Fibroblast of pulmonary artery (primary cell): ENCODE results near the gene ADAMTS12.

Source experiments
- DNase-seq: peaks from one replicate; pipeline ENCODE4 v3.0.0-alpha.2; 2010; ENCODE audit warnings: low read depth
- H3K4me3 ChIP-seq: replicated peaks from 2 replicates; pipeline ENCODE4 v1.5.1; 2011; ENCODE audit warnings: low read depth, mild to moderate bottlenecking, control low read depth, low read length, moderate library complexity
- TF ChIP-seq, protein P1 (sequence below): IDR thresholded peaks from 2 replicates; pipeline ENCODE4 v1.5.1; 2011; ENCODE audit warnings: mild to moderate bottlenecking, control low read depth, low read length, inconsistent platforms; ENCODE audit errors: missing control alignments

The ADAMTS12 gene

GRCh38 chr5:33850100-33850594 is 41.6 kb downstream of the ADAMTS12 start:
- H3K4me3 ChIP-seq, result no peak overlapping the region
- DNase-seq, result peak; percentile 64
- TF ChIP-seq, protein P1, sequence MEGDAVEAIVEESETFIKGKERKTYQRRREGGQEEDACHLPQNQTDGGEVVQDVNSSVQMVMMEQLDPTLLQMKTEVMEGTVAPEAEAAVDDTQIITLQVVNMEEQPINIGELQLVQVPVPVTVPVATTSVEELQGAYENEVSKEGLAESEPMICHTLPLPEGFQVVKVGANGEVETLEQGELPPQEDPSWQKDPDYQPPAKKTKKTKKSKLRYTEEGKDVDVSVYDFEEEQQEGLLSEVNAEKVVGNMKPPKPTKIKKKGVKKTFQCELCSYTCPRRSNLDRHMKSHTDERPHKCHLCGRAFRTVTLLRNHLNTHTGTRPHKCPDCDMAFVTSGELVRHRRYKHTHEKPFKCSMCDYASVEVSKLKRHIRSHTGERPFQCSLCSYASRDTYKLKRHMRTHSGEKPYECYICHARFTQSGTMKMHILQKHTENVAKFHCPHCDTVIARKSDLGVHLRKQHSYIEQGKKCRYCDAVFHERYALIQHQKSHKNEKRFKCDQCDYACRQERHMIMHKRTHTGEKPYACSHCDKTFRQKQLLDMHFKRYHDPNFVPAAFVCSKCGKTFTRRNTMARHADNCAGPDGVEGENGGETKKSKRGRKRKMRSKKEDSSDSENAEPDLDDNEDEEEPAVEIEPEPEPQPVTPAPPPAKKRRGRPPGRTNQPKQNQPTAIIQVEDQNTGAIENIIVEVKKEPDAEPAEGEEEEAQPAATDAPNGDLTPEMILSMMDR, result no peak

- TF ChIP-seq, protein P1, result no peak
- no peak overlapping the region for H3K4me3 ChIP-seq
- DNase-seq, result no peak
Measured at GRCh38 chr5:33848554-33848953, 43.2 kb downstream of the ADAMTS12 start.

DNA sequence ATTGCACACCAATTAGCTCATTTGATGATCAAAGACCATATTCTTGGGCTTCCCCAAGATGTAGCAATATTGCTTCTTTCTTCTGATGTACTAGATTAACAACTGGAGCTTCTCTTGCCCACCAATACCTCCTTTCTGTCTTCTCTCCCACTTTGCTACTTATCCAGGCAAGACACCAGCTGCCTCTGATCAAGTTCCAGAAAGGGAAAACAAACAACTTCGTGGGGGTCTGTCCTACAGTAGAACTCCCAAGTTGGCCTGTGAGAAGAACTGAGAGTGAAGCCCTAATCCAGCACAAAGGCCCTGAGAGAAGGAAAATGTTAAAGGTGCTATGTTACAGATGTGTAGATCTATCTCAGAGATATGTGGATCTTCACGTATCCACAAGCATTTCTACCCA is 44.9 kb downstream of the ADAMTS12 start:
- TF ChIP-seq, protein P1, result no peak

DNA sequence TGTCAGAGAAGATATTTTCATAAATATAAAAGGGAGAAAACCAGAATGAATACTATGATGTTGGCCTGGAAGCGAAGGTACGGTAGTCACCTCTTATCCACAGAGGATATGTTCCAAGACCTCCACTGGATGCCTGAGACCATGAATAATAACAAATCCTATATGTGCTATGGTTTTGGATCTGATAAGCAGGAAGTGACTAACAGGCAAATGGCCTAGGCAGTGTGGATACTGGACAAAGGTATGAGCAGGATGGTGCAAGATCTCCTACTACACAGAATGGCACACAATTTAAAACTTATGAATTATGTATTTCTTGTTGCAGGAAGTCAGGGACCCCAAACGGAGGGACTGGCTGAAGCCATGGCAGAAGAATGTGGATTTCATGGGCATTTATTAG is 48.2 kb downstream of the ADAMTS12 start:
- TF ChIP-seq, protein P1, result no peak
- peak; percentile 84 for DNase-seq
- no peak overlapping the region for H3K4me3 ChIP-seq

More for the DNA sequence above, 44.9 kb downstream of the ADAMTS12 start:
- H3K4me3 ChIP-seq, result no peak overlapping the region
- no peak for DNase-seq

DNA sequence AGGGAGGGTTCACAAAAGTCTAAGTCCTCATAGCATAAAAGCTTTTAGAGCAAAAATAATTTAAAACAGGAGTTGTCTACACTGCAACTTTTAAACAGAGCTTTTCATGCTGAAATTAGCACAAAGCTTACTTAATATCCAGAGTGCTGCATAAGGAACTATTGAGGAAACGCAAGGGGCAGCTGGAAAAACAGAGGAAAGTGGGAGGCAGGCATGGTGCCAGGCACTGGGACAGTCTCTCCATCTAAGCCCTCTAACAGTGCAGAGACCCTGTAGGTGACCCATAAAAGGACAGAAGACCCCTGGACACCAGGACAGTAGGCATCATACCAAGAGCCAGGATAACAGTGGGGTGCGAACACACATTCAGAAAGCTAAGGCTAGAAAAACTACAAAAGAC is 49.3 kb downstream of the ADAMTS12 start:
- TF ChIP-seq, protein P1, result no peak
- DNase-seq, result no peak
- no peak overlapping the region for H3K4me3 ChIP-seq

- TF ChIP-seq, protein P1, result no peak
- H3K4me3 ChIP-seq, result no peak overlapping the region
- DNase-seq, result no peak
Measured at GRCh38 chr5:33841891-33842290, 49.9 kb downstream of the ADAMTS12 start.

DNA sequence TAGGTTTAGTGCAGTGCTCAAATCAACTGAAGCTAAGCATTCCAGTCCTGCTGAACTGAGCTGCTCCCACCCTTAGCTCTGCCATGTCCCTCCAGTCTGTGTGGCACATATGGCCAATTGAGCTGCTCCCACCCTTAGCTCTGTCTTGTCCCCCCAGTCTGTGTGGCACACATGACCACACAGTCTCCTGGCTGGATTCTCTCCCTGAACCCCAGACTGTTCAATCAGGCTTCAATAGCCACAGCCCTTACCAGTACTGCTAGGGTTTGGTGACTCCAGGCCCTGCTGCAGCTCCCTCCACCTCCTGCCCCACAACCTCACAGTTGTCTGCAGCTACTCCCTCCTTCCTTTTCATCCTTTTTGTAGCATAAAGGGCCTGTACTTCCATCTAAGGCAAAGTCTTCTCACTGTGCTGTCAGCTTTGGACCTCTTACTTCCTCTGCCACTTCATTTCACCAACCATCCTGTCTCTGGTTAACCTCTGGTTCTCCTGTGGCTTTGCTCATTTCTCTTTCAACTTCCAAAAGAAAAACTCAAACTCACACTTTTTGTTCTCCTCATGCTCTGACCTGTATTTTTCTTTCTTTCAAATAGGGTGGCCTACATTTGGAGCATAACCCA is 50.8 kb downstream of the ADAMTS12 start:
- TF ChIP-seq, protein P1, result no peak
- no peak for DNase-seq

More for the DNA sequence above, 50.8 kb downstream of the ADAMTS12 start:
- no peak overlapping the region for H3K4me3 ChIP-seq
